K562 (cell line): Measurements from ENCODE around the gene PHLDB1. TPM values are rescaled to one million over a fixed set of nuclear protein-coding genes. Genes with fewer than 3 reads are reported as not detected.

Source experiments
- ATF2 ChIP-seq: sonication (generic); formaldehyde crosslinking; IDR thresholded peaks from 2 replicates; pipeline ENCODE4 v1.8.1; 2022; ENCODE audit warnings: missing genetic modification reagents
- CBFA2T2 ChIP-seq: fragments of 450-650 bp; conservative IDR thresholded peaks from 2 replicates; pipeline ENCODE4 v1.6.1; 2017; ENCODE audit warnings: mild to moderate bottlenecking
- DMBX1 ChIP-seq: fragments of 250-450 bp; sonication (Bioruptor Pico); IDR thresholded peaks from 2 replicates; pipeline ENCODE4 v1.8.0; 2022; ENCODE audit warnings: inconsistent platforms, mild to moderate bottlenecking, moderate library complexity, borderline replicate concordance
- ETV1 ChIP-seq: fragments of 450-650 bp; conservative IDR thresholded peaks from 2 replicates; pipeline ENCODE4 v1.6.1; 2016; ENCODE audit warnings: missing genetic modification characterization, control low read depth, low read depth, missing compliant biosample characterization
- GTF2F1 ChIP-seq: IDR thresholded peaks from 2 replicates; pipeline ENCODE4 v1.6.1; 2011; ENCODE audit warnings: low read depth, low read length, improper control_type of control experiment
- HNRNPUL1 ChIP-seq: fragments of 200-400 bp; formaldehyde crosslinking; IDR thresholded peaks from 2 replicates; pipeline ENCODE4 v1.6.1; 2017; ENCODE audit warnings: low read length
- PATZ1 ChIP-seq: fragments of 250-450 bp; sonication (Bioruptor Pico); IDR thresholded peaks from 2 replicates; pipeline ENCODE4 v1.5.0; 2020; ENCODE audit warnings: mild to moderate bottlenecking, borderline replicate concordance
- PURB ChIP-seq: sonication (generic); formaldehyde crosslinking; IDR thresholded peaks from 2 replicates; pipeline ENCODE4 v1.9.0; 2021; ENCODE audit warnings: low read depth, mild to moderate bottlenecking, missing genetic modification reagents
- RAD51 ChIP-seq: fragments of 450-650 bp; IDR thresholded peaks from 2 replicates; pipeline ENCODE4 v1.7.1; 2016; ENCODE audit warnings: low read depth, mild to moderate bottlenecking, borderline replicate concordance
- SRSF7 ChIP-seq: fragments of 200-400 bp; formaldehyde crosslinking; optimal IDR thresholded peaks from 2 replicates; pipeline ENCODE3; 2017; ENCODE audit warnings: mild to moderate bottlenecking, low read depth, low read length
- ZBTB2 ChIP-seq: fragments of 450-650 bp; IDR thresholded peaks from 2 replicates; pipeline ENCODE4 v1.6.1; 2016; ENCODE audit warnings: antibody characterized with exemption
- ZNF57 ChIP-seq: fragments of 450-650 bp; formaldehyde crosslinking; IDR thresholded peaks from 2 replicates; pipeline ENCODE4 v1.4.0; 2020; ENCODE audit warnings: mild to moderate bottlenecking, moderate library complexity
- ZNF778 ChIP-seq: fragments of 450-650 bp; formaldehyde crosslinking; IDR thresholded peaks from 2 replicates; pipeline ENCODE4 v1.4.0; 2020; ENCODE audit warnings: mild to moderate bottlenecking, moderate library complexity
- polyA plus RNA-seq, 8 experiments: library from polyadenylated mRNA; depleted of rRNA in 4 of 8; stranded (reverse) in 5 of 8; unstranded in 3 of 8; fragments of >200 nt; fragmentation: Nextera tagmentation in 2 of 8; fragmentation: Illumina TruSeq in 1 of 8; extraction: Ambion mirVana in 2 of 8; extraction: Trizol in 1 of 8; gene quantifications; 2 replicates each; pipeline versions ENCODE4 v1.2.1 to v1.2.3, GENCODE V29; 2011 to 2014; ENCODE audit warnings: inconsistent platforms in 1 of 8, missing spikeins in 1 of 8
- total RNA-seq, 7 experiments: library from RNA; depleted of rRNA in 6 of 7; stranded (reverse); fragments of >200 nt in 6 of 7; fragmentation: Illumina TruSeq in 2 of 7; extraction: Trizol in 2 of 7; gene quantifications; 2 replicates each; pipeline versions ENCODE4 v1.2.1 to v1.2.3, GENCODE V29; 2011 to 2021; ENCODE audit warnings: low replicate concordance in 1 of 7
- TF ChIP-seq, protein P1 (sequence below), 2 experiments: fragments of 450-650 bp; formaldehyde crosslinking in 1 of 2; IDR thresholded peaks; 2 replicates each; pipeline versions ENCODE4 v1.4.0 to v1.6.1; 2014 to 2020; ENCODE audit warnings: mild to moderate bottlenecking in 2 of 2, borderline replicate concordance in 1 of 2, low read depth in 1 of 2

The PHLDB1 gene
- total and polyA plus RNA-seq, 9 of the 15 experiments (the other 6 are each of a cell fraction or from before 2014, with no cell fraction given) = 2.0 to 28.7 (median 16.2) TPM

DNA sequence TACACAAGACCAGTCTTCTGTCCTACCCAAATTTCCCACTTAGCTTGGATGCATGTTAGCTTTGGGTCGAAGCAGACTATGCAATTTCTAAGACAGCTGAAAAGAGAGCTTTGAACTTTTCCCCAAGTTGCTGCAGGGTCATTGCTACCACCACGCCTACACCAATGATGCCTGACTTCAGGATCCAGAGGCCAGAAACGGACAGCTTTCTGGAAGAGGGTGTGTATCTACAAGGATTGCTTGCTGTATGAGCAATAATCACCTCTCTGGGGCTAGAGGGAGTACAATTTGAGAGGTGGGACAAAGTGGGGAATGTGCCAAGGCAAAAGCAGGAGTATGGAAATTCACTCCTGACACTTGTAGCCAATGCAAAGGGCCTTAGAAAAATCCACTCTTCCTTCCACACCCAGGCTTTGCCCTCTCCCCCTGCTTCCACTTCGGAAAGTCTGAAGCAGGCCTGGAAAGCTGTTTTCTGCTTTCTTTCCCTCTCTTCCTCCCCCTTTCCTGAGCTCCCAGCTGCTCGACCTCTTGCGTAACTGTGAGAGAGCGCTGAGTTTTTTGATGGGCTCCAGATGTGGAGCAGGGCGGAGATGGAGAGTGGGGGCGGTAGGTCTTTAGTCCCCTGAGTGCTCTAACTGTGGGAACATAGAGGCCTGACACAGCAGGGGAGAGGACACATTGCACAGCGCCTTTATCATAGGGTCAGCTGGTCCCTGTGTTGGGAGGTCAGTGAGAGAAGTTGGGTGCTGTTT, 2.1 kb upstream of the PHLDB1 start (continued):
- TF ChIP-seq, protein P1, sequence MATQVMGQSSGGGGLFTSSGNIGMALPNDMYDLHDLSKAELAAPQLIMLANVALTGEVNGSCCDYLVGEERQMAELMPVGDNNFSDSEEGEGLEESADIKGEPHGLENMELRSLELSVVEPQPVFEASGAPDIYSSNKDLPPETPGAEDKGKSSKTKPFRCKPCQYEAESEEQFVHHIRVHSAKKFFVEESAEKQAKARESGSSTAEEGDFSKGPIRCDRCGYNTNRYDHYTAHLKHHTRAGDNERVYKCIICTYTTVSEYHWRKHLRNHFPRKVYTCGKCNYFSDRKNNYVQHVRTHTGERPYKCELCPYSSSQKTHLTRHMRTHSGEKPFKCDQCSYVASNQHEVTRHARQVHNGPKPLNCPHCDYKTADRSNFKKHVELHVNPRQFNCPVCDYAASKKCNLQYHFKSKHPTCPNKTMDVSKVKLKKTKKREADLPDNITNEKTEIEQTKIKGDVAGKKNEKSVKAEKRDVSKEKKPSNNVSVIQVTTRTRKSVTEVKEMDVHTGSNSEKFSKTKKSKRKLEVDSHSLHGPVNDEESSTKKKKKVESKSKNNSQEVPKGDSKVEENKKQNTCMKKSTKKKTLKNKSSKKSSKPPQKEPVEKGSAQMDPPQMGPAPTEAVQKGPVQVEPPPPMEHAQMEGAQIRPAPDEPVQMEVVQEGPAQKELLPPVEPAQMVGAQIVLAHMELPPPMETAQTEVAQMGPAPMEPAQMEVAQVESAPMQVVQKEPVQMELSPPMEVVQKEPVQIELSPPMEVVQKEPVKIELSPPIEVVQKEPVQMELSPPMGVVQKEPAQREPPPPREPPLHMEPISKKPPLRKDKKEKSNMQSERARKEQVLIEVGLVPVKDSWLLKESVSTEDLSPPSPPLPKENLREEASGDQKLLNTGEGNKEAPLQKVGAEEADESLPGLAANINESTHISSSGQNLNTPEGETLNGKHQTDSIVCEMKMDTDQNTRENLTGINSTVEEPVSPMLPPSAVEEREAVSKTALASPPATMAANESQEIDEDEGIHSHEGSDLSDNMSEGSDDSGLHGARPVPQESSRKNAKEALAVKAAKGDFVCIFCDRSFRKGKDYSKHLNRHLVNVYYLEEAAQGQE (IDR thresholded peaks at IDR 0.05; ENCODE audit: borderline replicate concordance) = no peak
- TF ChIP-seq, protein P1 (CRISPR knock-in tag; IDR thresholded peaks at IDR 0.05; ENCODE audit: low read depth) = no peak
- TF ChIP-seq GTF2F1 (no peak), ZNF57 (CRISPR knock-in tag) (no peak), ZNF778 (CRISPR knock-in tag) (no peak), RAD51 (0 out of 2 replicates have a peak, but pooled peaks have one; percentile 15), ZBTB2 (peak; percentile 68; the same call in 1 of the 2 replicates), ATF2 (CRISPR knock-in tag) (no peak), ETV1 (tag) (no peak), SRSF7 (no peak), DMBX1 (CRISPR knock-in tag) (0 out of 2 replicates have a peak, but pooled peaks have one; percentile 10), PURB (CRISPR knock-in tag) (no peak), HNRNPUL1 (no peak), PATZ1 (CRISPR knock-in tag) (no peak), CBFA2T2 (peak; percentile 74)
